ENCODE measurements around the gene CCDC92.

CCDC92 gene

GRCh38 chr12:123895451-123895850 is 77.2 kb downstream of the CCDC92 start:
- TF ChIP-seq CTCF (IDR thresholded peaks at IDR 0.05; ENCODE audit: insufficient read depth, low read depth, low read length, missing control alignments) = no peak
- H3K4me3 ChIP-seq (ENCODE audit: low read depth, low read length) = no peak overlapping the region
- DNase-seq (ENCODE audit: low read depth) = no peak

GRCh38 chr12:123894823-123895345 is 77.7 kb downstream of the CCDC92 start:
- no peak overlapping the region for H3K4me3 ChIP-seq (ENCODE audit: low read depth, low read length)
- TF ChIP-seq CTCF (IDR thresholded peaks at IDR 0.05; ENCODE audit: insufficient read depth, low read depth, low read length, missing control alignments) = no peak
- no peak for DNase-seq (ENCODE audit: low read depth)

- H3K4me3 ChIP-seq (ENCODE audit: low read depth, low read length) = no peak overlapping the region
- no peak for TF ChIP-seq CTCF (IDR thresholded peaks at IDR 0.05; ENCODE audit: insufficient read depth, low read depth, low read length, missing control alignments)
- no peak for DNase-seq (ENCODE audit: low read depth)
Measured at GRCh38 chr12:123893276-123893675, 79.4 kb downstream of the CCDC92 start.

- H3K4me3 ChIP-seq (ENCODE audit: low read depth, low read length) = no peak overlapping the region
- no peak for DNase-seq (ENCODE audit: low read depth)
- TF ChIP-seq CTCF (IDR thresholded peaks at IDR 0.05; ENCODE audit: insufficient read depth, low read depth, low read length, missing control alignments) = no peak
Measured at GRCh38 chr12:123892853-123893252, 79.8 kb downstream of the CCDC92 start.

- TF ChIP-seq CTCF (IDR thresholded peaks at IDR 0.05; ENCODE audit: insufficient read depth, low read depth, low read length, missing control alignments) = no peak
- no peak for DNase-seq (ENCODE audit: low read depth)
- no peak overlapping the region for H3K4me3 ChIP-seq (ENCODE audit: low read depth, low read length)
Measured at GRCh38 chr12:123892180-123892559, 80.5 kb downstream of the CCDC92 start.

GRCh38 chr12:123891516-123892179 is 81.0 kb downstream of the CCDC92 start:
- no peak for DNase-seq (ENCODE audit: low read depth)
- TF ChIP-seq CTCF (IDR thresholded peaks at IDR 0.05; ENCODE audit: insufficient read depth, low read depth, low read length, missing control alignments) = no peak
- no peak overlapping the region for H3K4me3 ChIP-seq (ENCODE audit: low read depth, low read length)

GRCh38 chr12:123891011-123891410 is 81.6 kb downstream of the CCDC92 start:
- no peak for DNase-seq (ENCODE audit: low read depth)
- TF ChIP-seq CTCF (IDR thresholded peaks at IDR 0.05; ENCODE audit: insufficient read depth, low read depth, low read length, missing control alignments) = no peak
- no peak overlapping the region for H3K4me3 ChIP-seq (ENCODE audit: low read depth, low read length)

All from GM12865 (cell line).